Dedifferentiated amniotic fluid mesenchymal stem cell (primary cell): ENCODE results near the gene RAMP2.
A peak's percentile ranks its signal among the peaks of the same experiment; 100 is the strongest.
"Not testable (repeated sequence)": the region's sequence is repeated elsewhere in the genome, so short reads cannot be mapped to it uniquely, and the experiment has no call there.

ENCODE experiments used
- DNase-seq: peaks from one replicate; pipeline ENCODE4 v3.0.0-alpha.2; 2016; ENCODE audit errors: extremely low spot score

RAMP2 gene, protein sequence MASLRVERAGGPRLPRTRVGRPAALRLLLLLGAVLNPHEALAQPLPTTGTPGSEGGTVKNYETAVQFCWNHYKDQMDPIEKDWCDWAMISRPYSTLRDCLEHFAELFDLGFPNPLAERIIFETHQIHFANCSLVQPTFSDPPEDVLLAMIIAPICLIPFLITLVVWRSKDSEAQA

GRCh38 chr17:42760652-42761581, at the start of gene RAMP2:
RAMP2 (plus strand) TSS chr17:42761227; CDS start chr17:42761262, 35 bp downstream.
- DNase-seq = no peak

- peak; percentile 75 for DNase-seq
These were observed 39.9 kb upstream of the RAMP2 start for GRCh38 chr17:42720996-42721583.

DNA sequence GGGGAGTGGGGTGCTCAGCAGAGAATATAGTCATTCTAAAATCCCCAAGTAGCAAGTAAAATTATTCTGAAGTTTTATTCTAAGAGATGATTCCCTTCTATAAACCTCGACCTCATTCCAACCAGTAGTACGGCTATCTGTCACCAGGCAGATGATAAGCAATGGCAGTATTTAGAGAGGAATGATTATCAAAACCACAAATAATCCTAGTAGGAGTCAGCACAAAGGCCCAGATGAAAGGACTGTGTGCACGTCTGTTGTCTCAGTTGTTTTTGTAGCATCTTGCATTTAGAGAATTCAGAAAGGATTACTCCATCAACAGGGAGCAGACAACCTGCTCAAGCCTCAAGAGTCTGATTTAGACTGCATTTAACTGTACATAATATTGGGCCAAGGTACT, 37.4 kb upstream of the RAMP2 start:
- no peak for DNase-seq

GRCh38 chr17:42725143-42725542, 35.9 kb upstream of the RAMP2 start:
- DNase-seq = no peak

DNA sequence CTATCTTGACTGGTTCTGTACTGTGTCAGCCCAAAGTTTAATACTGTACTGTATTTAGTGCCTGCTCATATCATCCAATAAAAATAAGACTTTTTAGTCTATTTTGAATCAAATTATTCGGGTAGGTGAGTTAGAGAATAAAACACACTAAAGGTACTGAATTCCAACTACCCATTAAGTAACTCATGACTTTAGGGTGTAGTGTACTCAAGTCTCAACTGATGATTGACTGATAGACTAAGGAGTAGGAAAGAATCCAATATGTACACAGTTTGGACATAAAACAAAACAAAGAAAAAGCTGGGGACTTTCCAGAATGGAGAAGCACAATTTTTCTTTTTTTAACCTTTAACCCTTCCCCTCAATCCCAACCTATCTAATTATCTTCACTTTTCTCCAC, 20.3 kb upstream of the RAMP2 start:
- DNase-seq = no peak

GRCh38 chr17:42742916-42743315, 18.1 kb upstream of the RAMP2 start:
- not testable (repeated sequence) for DNase-seq

DNA sequence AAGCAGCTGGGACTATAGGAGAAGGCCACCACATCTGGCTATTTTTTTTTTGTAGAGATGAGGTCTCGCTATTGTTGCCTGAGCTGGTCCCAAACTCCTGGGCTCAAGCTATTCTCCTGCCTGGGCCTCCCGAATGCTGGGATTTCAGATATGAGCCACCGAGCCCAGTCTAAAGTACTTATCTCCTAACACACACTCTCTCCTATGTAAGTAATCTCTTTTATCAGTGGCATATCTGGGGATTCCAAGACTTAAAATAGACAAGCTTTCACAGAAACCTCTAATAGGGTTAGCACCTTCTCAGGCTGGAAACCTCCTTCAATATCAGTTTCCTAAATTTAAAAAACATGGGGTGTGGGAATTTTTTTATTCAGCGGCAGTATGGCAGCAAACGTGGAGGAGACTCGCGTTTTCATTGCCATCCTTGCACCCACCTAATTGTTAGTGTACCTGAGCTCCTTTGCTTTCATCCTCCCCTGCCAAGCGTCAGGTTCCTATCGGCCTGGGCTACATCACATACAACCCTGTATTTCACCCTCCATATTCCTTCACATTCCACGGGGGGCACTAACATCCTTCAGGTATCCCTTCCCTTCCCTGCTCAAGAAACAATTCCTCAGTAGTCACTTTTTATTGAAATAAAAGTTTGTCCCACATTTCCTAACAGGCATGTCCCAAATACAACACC, 17.3 kb upstream of the RAMP2 start:
- DNase-seq = no peak

GRCh38 chr17:42744283-42744805, 16.7 kb upstream of the RAMP2 start:
- DNase-seq = no peak

DNA sequence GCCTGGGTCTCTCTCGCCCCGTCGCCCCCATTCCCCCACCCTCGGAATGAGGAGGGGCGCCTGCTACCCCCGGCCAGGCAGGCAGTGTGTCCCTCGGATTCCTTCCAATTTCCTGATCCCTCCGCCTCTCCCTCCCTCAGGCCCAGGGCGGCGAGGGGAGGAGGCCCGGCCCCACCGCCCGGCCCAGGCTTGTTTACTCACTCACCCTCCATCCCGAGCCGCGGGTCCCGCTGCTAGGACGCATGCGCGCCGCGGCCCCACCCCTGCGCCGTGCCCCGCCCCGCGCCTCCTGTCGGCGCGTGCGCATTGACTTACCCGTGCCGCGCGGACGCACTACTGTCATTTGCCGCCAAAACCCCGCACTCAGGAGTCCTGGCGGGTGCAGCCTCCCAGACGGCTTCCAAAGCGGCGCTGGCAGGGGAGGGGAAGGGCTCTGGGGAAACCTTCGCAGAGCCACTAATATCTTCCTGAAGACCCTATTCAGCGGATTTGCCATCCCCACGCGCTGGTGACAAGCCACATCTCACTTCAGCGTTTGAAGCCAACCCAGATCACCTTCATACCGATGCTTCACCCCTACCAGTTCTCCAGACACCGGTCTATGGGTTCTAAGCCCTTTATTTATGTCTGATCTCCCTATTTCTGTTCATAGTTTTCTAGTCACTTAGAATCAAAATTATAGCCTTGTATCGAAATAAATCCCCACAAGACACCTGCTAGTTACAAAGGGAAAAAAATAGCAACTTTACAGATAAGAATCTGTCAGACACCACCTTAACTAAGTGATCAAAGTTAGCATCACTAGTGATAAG, 16.0 kb upstream of the RAMP2 start, which contains the start of gene EZH1:
Gene EZH1 (minus strand): TSS at position 235 of the 812 bp plus-strand sequence. CDS start 16,099 bp downstream, outside the sequence.
- DNase-seq = peak; percentile 78

GRCh38 chr17:42748202-42748907, 12.7 kb upstream of the RAMP2 start:
- no peak for DNase-seq

DNA sequence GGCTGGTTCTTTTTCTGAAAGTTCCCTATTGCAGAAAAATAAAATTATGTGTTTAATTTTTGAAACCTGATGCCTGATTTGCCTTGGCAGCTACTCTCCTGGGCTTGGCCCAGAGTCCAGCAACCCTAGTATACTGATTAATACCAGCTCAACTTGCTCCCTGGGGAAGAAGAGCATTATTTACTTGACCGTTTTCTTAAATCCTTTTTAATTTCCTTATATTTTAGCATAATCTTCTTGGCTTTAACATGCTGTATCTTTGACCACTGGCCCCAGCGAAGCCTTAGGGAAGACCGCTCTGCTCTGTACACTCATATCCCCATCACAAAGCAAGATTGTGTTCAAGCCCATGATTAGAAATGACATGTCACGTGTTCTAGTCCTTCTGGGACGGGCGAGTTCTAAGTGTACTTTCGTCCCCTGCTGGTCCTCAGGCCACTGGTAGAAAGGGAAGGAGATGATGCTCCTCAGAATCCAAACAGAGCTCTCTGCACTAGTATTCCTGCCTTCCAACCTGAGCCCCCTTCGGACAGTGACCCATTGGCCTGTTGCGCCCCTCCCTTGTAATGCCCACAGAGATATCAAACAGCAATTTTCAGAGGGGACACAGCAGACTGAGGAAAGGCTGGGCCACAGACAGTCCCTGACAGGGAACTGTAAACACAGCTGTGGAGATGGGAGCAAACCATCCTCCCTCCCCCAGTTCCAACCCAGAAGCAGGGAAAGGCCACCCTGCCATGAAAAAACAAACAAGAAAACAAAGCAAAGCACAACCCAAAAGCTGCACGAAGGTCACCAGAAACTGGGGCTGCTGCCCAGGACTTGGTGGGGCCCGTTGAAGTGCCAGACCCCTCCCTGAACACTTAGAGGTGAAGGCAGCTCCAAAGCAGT, 11.9 kb upstream of the RAMP2 start:
- no peak for DNase-seq

DNA sequence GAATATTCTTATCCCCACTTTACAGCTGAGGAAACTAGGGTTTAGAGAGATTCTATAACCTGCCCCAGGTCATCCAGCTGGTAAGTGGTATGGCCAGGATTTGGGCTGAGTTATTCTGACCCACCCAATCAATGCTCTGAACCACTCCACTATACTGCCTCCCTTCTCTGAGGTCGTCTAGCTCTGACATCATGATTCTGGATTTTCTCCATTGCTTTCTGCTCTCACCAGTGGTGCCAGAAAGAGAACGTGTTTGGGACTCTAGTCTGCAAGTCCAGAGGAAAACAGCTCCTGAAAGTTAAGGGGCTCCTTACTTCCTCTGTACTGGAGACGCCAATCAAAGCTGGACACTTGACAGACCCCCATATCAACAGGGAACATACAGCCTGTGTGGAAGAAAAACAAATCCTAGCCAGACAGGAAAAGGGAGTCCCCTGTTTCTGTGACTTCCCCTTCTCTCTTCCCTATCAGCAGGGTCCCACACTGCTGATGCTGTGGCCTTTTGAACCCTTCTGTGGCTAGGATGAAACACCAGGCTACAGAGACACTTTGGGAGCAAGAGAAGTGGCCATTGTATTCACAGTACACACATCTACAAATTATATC, 10.2 kb upstream of the RAMP2 start:
- DNase-seq = no peak

GRCh38 chr17:42751628-42752027, 9.4 kb upstream of the RAMP2 start:
- no peak for DNase-seq

GRCh38 chr17:42754782-42755181, 6.2 kb upstream of the RAMP2 start:
- no peak for DNase-seq

- no peak for DNase-seq
These were observed 910 bp upstream of the RAMP2 start for GRCh38 chr17:42759982-42760651.

GRCh38 chr17:42761638-42762037, 611 bp downstream of the RAMP2 start:
- no peak for DNase-seq

- no peak for DNase-seq
These were observed 5.1 kb downstream of the RAMP2 start for GRCh38 chr17:42766124-42766523.

GRCh38 chr17:42767512-42767911, 6.5 kb downstream of the RAMP2 start:
- DNase-seq = no peak
